A549 (cell line): ENCODE measurements around the gene HOXB3. TPM values are rescaled to one million over a fixed set of nuclear protein-coding genes. Genes with fewer than 3 reads are reported as not detected.
A peak's percentile ranks its signal among the peaks of the same experiment; 100 is the strongest.

Experiments
- ATAC-seq, 2 experiments: fragments of 200-7000 bp in 1 of 2; fragments of >200 bp in 1 of 2; cut with Nextera tagmentation in 1 of 2; cut with Tn5 transposase in 1 of 2; 3 replicates each; pipeline versions ENCODE4 v1.8.0 to v1.9.1; 2018 to 2020; ENCODE audit warnings: mild to moderate bottlenecking in 1 of 2, moderate library complexity in 1 of 2
- CTCF ChIA-PET: fragments of 300-600 bp; sonication (Branson Sonifier 250); formaldehyde crosslinking; extraction: SDS; loops from one replicate; lab custom pipeline; 2021; ENCODE audit warnings: antibody characterized with exemption, inconsistent platforms; lab: Yijun Ruan, JAX
- POLR2A ChIA-PET: fragments of 350-600 bp; formaldehyde crosslinking; extraction: SDS; loops from one replicate; lab custom pipeline; 2021; ENCODE audit warnings: antibody characterized with exemption, inconsistent platforms; lab: Yijun Ruan, JAX
- DNase-seq, 2 experiments: peaks; one replicate each; pipeline versions ENCODE4 v3.0.0 to v3.0.0-alpha.2; 2011 to 2016; ENCODE audit warnings: low read depth in 1 of 2, low spot score in 1 of 2
- FAIRE-seq: peaks from 2 replicates; lab custom pipeline; 2011; peaks lifted over from hg19 to GRCh38; lab: Jason Lieb, UNC
- H3K27ac ChIP-seq, 2 experiments: fragments of >200 bp; sonication (Bioruptor Twin); formaldehyde crosslinking; 3 replicates each; pipeline ENCODE4 v1.5.1; 2016 to 2017
- H3K4me1 ChIP-seq: fragments of >200 bp; sonication (Bioruptor Twin); formaldehyde crosslinking; 3 replicates; pipeline ENCODE4 v1.6.1; 2016
- H3K4me2 ChIP-seq: fragments of >200 bp; sonication (Bioruptor Twin); formaldehyde crosslinking; 3 replicates; pipeline ENCODE4 v1.6.1; 2016
- H3K4me3 ChIP-seq: fragments of >200 bp; sonication (Bioruptor Twin); formaldehyde crosslinking; 3 replicates; pipeline ENCODE4 v1.5.1; 2016
- H3K9me3 ChIP-seq: fragments of >200 bp; sonication (Bioruptor Twin); formaldehyde crosslinking; 3 replicates; pipeline ENCODE4 v1.6.1; 2016
- BCL3 ChIP-seq: fragments of >200 bp; sonication (Bioruptor Twin); formaldehyde crosslinking; IDR thresholded peaks from 3 replicates; pipeline ENCODE4 v1.6.1; 2016
- CBX8 ChIP-seq: fragments of 200-600 bp; sonication (generic); IDR thresholded peaks from 2 replicates; pipeline ENCODE4 v1.6.1; 2016
- CEBPB ChIP-seq, 2 experiments: fragments of >200 bp in 1 of 2; sonication (Bioruptor Twin) in 1 of 2; formaldehyde crosslinking in 1 of 2; IDR thresholded peaks; 2 replicates each; pipeline ENCODE4 v1.6.1; 2012 to 2016
- CHD2 ChIP-seq: fragments of 150-350 bp; IDR thresholded peaks from 2 replicates; pipeline ENCODE4 v1.6.1; 2014; ENCODE audit warnings: low read length; ENCODE audit not compliant: partially characterized antibody
- ELK1 ChIP-seq: fragments of 150-350 bp; IDR thresholded peaks from 2 replicates; pipeline ENCODE4 v1.6.1; 2014; ENCODE audit warnings: low read depth, mild to moderate bottlenecking, low read length
- FOSB ChIP-seq: fragments of 250-450 bp; sonication (Bioruptor Pico); IDR thresholded peaks from 2 replicates; pipeline ENCODE4 v1.5.0; 2020; ENCODE audit warnings: mild to moderate bottlenecking, moderate library complexity
- FOSL2 ChIP-seq, 2 experiments: fragments of 450-650 bp in 1 of 2; fragments of >200 bp in 1 of 2; sonication (Bioruptor Twin) in 1 of 2; formaldehyde crosslinking; IDR thresholded peaks; 2 replicates each; pipeline versions ENCODE4 v1.5.0 to v1.6.1; 2016 to 2020; ENCODE audit warnings: mild to moderate bottlenecking in 1 of 2, moderate library complexity in 1 of 2
- GATA3 ChIP-seq: IDR thresholded peaks from 2 replicates; pipeline ENCODE4 v1.6.1; 2012; ENCODE audit warnings: borderline replicate concordance
- HEYL ChIP-seq: fragments of 250-450 bp; sonication (Bioruptor Pico); IDR thresholded peaks from 2 replicates; pipeline ENCODE4 v1.8.0; 2021; ENCODE audit warnings: mild to moderate bottlenecking, moderate library complexity
- HMGXB4 ChIP-seq: fragments of 250-450 bp; sonication (Bioruptor Pico); IDR thresholded peaks from 2 replicates; pipeline ENCODE4 v1.5.0; 2021; ENCODE audit warnings: mild to moderate bottlenecking, moderate library complexity, borderline replicate concordance
- HOXB13 ChIP-seq: fragments of 250-450 bp; sonication (Bioruptor Pico); IDR thresholded peaks from 2 replicates; pipeline ENCODE4 v1.5.0; 2020; ENCODE audit warnings: low read depth, mild to moderate bottlenecking, moderate library complexity
- HOXB5 ChIP-seq: fragments of 250-450 bp; sonication (Bioruptor Pico); IDR thresholded peaks from 2 replicates; pipeline ENCODE4 v1.5.0; 2020; ENCODE audit warnings: mild to moderate bottlenecking, moderate library complexity
- KDM5A ChIP-seq: fragments of 200-600 bp; sonication (generic); IDR thresholded peaks from 2 replicates; pipeline ENCODE4 v1.6.1; 2016; ENCODE audit warnings: antibody characterized with exemption, mild to moderate bottlenecking
- MAZ ChIP-seq: fragments of 150-350 bp; IDR thresholded peaks from 2 replicates; pipeline ENCODE4 v1.6.1; 2014; ENCODE audit warnings: antibody characterized with exemption, low read depth, low read length, borderline replicate concordance
- MYC ChIP-seq: IDR thresholded peaks from 2 replicates; pipeline ENCODE4 v1.6.1; 2012; ENCODE audit warnings: mild to moderate bottlenecking, inconsistent platforms, low read length, improper control_type of control experiment, borderline replicate concordance
- PBX3 ChIP-seq: IDR thresholded peaks from 2 replicates; pipeline ENCODE4 v1.6.1; 2012
- PHF8 ChIP-seq: fragments of 200-600 bp; sonication (generic); IDR thresholded peaks from 2 replicates; pipeline ENCODE4 v1.6.1; 2016; ENCODE audit warnings: low read depth, mild to moderate bottlenecking, antibody characterized with exemption, moderate library complexity, borderline replicate concordance
- POLR2A ChIP-seq: IDR thresholded peaks from 2 replicates; pipeline ENCODE4 v1.6.1; 2012; ENCODE audit warnings: mild to moderate bottlenecking, low read length
- USF2 ChIP-seq: fragments of 450-650 bp; IDR thresholded peaks from 2 replicates; pipeline ENCODE4 v1.6.1; 2014; ENCODE audit warnings: antibody characterized with exemption
- ZNF302 ChIP-seq: fragments of 250-450 bp; sonication (Bioruptor Pico); IDR thresholded peaks from 2 replicates; pipeline ENCODE4 v1.9.0; 2021; ENCODE audit warnings: inconsistent platforms, mild to moderate bottlenecking, moderate library complexity
- WGBS: methylation state at CpG from one replicate; pipeline ENCODE4 v1.1.6; 2017; ENCODE audit errors: missing lambda C conversion rate; 5-methylcytosine and 5-hydroxymethylcytosine counted together
- polyA plus RNA-seq, 4 experiments: library from polyadenylated mRNA; depleted of rRNA in 3 of 4; stranded (reverse); fragments of >200 nt; fragmentation: RNase III in 1 of 4; extraction: RNeasy Plus Mini Kit Qiagen cat#74134 plus additional on column Dnase treatment in 1 of 4; gene quantifications; 2 replicates in 3 of 4; 3 replicates in 1 of 4; pipeline ENCODE4 v1.2.3, GENCODE V29; 2011 to 2017

Gene HOXB3
- polyA plus RNA-seq, 2 of the 4 experiments (the other 2 are of a cell fraction) = 8.6 to 17.0 TPM

- no peak for TF ChIP-seq BCL3
- TF ChIP-seq CEBPB (IDR thresholded peaks at IDR 0.05) = no peak
- TF ChIP-seq MYC = no peak
- TF ChIP-seq PBX3 = no peak
- no peak for TF ChIP-seq PHF8
- TF ChIP-seq CBX8 = no peak
- TF ChIP-seq FOSL2 (IDR thresholded peaks at IDR 0.05) = no peak
- TF ChIP-seq FOSL2 (CRISPR knock-in tag; IDR thresholded peaks at IDR 0.05) = no peak
- no peak for TF ChIP-seq HMGXB4
- TF ChIP-seq POLR2A = no peak
- TF ChIP-seq USF2 = no peak
Measured at GRCh38 chr17:48559840-48560817, 29.9 kb downstream of the HOXB3 start (continued).

GRCh38 chr17:48559122-48559839 lies 30.8 kb downstream of the HOXB3 start:
- 85% methylated on average over 16 of the region's 16 CpGs for WGBS
- Histone ChIP-seq H3K4me2 (no peak overlapping the region), H3K4me1 (peaks cover 23% of the 10 kb centered on the region), H3K27ac (no peak overlapping the region), H3K4me3 (no peak overlapping the region), H3K9me3 (no peaks in the 10 kb centered on the region)
- FAIRE-seq (no peak), DNase-seq (no peak), ATAC-seq (no peak)
- no peak for TF ChIP-seq PHF8
- TF ChIP-seq HOXB5 (CRISPR knock-in tag) = no peak
- no peak for TF ChIP-seq ZNF302 (CRISPR knock-in tag)
- no peak for TF ChIP-seq HEYL (CRISPR knock-in tag)
- TF ChIP-seq ELK1 = no peak
- ChIA-PET POLR2A (no interaction called here), CTCF (interaction anchor here (0.6 to 1.5 kb wide), 9 partner anchors 11 to 251 kb away, joined by 3 to 6 read pairs (median 3); no protein-coding TSS in a partner anchor)

- FAIRE-seq (no peak), ATAC-seq (no peak), DNase-seq (no peak)
- POLR2A ChIA-PET = no interaction called here
- H3K4me2 ChIP-seq = no peak overlapping the region
- 87% methylated on average over 2 of the region's 2 CpGs for whole genome bisulfite sequencing
- 0 out of 6 replicates have a peak overlapping the region, but pooled peaks of 1 of the 2 experiments have one; percentile 13 for H3K27ac ChIP-seq
- H3K9me3 ChIP-seq = no peaks in the 10 kb centered on the region
- CTCF ChIA-PET = interaction anchor here (0.6 to 1.5 kb wide), 4 partner anchors 12 to 251 kb away, joined by 3 to 6 read pairs (median 3); no protein-coding TSS in a partner anchor
- TF ChIP-seq KDM5A (no peak), HMGXB4 (no peak), GATA3 (no peak), MAZ (no peak), HOXB13 (CRISPR knock-in tag) (no peak), CHD2 (no peak), FOSB (CRISPR knock-in tag) (no peak), PBX3 (no peak)
- TF ChIP-seq, all 56 proteins: peak for 0
- no peak overlapping the region for H3K4me3 ChIP-seq
- peaks cover 26% of the 10 kb centered on the region for H3K4me1 ChIP-seq
Measured at GRCh38 chr17:48558831-48559121, 31.3 kb downstream of the HOXB3 start.
